NK-92 (cell line): Measurements from ENCODE around the gene ZNRF1.
"Not testable (repeated sequence)": the region's sequence is repeated elsewhere in the genome, so short reads cannot be mapped to it uniquely, and the experiment has no call there.

Experiments
- DNase-seq: peaks from one replicate; lab custom pipeline; 2025; ENCODE audit not compliant: unreplicated experiment; lab: John Stamatoyannopoulos, UW

Gene ZNRF1

GRCh38 chr16:75111514-75111940, 112.7 kb downstream of the ZNRF1 start:
- no peak for DNase-seq

- DNase-seq, result no peak
Observed at GRCh38 chr16:75111961-75112733, 113.3 kb downstream of the ZNRF1 start.

GRCh38 chr16:75112734-75113491, 114.1 kb downstream of the ZNRF1 start:
- DNase-seq, result no peak

DNA sequence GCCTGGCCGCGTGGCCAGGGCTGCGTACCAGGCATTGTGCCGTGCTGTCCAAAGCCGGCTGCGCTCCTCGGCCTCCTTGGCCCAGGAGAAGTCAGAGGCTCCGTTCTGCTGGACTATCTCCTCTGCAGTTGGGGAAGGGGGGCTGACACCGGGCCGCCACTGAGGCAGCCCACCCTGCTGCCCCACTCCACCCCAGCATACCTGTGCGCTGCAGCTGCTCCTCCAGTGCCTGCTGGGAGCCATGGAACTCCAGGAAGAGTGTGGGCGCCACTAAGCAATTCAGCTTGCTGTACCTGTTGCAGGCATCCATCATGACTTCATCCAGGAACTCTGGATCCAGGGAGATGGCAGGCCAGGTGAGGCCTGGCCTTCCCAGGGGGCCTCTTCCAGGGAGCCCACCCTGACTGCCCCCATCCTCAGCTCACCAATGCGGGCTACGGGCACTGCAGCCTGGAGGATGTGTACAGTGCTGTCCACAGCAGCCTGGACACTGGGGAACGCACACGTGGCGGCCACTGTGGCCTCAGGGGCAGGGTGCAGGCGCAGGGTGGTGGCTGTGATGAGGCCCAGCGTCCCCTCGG, 114.8 kb downstream of the ZNRF1 start:
- DNase-seq, result no peak

- DNase-seq, result no peak
Observed at GRCh38 chr16:75114179-75114945, 115.5 kb downstream of the ZNRF1 start.

DNA sequence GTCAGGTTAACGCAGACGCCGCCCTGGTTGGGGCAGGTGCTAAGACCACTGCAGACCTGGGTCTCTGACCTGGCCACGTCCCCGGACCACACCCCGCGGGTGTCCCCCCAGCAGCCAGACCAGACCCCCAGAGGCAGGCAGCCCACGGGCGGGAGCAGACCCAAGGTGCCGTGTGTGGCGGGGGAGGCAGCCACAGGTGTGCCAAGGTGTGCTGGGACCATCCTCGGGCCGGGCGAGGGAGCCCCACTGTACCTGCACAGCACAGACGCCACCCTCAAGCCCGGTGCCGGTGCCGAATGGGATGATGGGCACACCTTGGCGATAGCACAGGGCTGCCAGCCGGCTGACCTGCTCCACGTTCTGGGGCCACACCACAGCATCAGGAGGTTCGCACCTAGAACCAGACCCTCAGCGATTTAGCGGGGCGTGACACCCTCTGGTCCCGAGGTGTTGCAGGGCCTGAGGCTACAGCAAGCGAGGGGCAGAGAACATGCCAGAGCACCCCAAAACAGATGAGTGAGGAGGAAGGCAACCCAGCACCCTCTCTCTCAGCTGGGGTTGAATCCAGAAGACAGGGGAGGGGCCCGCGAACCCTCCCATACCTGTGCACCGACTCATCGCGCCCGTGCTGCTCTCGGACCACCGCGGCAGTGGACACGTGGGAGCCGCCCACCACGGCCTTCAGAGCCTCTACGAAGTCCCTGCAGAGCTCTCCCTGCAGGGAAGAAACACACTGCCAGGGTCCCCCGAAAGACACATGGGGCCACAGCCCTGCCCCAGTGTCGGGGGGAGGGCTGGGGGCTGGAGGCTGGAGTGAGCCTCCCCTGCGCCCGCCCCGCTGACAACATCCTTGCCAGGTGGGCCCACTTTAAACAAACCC, 116.4 kb downstream of the ZNRF1 start:
- DNase-seq, result no peak

DNA sequence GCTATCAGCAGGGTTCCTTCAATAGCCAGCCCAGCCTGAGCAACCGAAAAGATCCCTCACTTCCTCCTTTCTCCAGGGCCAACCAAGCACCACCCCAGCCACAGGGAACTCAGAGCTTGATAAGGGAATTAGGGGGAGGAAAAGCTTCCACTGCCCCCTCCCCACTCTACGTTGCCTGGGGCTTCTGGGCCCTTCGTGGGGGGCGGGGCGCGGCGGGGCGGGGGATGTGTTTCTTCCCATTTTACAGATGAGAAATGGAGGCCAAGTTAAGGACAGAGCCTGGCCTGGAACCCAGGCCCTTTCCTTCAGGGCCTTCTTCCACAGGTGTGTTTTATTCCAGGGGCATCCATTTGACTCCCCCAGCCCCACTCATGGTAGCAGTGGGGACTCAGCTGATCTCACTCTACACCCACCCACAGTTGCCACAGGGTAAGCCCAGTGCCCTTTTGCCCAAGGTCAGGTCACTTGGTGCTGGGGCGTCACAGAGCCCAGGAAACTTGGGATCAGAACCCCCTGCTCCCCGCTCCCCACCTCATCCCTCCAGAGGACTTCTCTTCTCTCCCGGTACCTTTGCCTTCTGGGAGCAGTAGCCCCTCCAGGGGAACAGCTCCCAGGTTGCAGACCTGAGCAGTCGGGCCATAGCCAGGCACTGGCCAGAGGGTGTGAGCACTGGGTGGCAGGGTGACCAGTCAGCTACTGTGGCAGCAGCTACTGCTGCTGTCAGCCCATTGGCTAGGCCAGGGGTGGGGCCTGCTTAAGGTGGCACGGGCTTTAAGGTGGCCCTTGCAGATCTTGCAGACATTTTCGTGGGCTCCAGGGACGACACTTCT, 117.5 kb downstream of the ZNRF1 start, which contains the start of gene LDHD:
Gene LDHD (minus strand): TSS at position 700 of the 830 bp plus-strand sequence. CDS start 60 bp downstream, at position 640.
- no peak for DNase-seq

- no peak for DNase-seq
Observed at GRCh38 chr16:75116911-75117245, 118.1 kb downstream of the ZNRF1 start.

- no peak for DNase-seq
Observed at GRCh38 chr16:75118943-75119539, 120.2 kb downstream of the ZNRF1 start.

DNA sequence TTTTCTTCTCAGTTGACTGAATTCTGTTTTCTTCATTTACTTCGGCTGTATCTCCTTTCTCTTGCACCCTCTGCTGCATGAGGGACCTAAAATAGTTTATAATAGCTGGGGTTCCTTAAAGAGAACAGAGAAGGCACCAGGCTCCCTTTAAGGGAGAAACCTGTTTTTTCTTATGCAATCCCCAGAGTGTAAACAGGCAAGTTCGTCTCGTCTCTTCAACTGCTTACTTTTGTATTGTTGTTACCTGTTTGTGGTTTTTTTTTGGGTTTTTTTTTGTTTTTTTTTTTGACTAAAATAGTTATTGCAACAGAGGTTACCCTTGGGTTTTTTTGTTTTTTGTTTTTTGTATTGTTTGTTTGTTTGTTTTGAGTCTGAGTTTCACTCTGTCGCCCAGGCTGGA, 121.4 kb downstream of the ZNRF1 start:
- DNase-seq, result no peak

GRCh38 chr16:75121949-75122568, 123.2 kb downstream of the ZNRF1 start:
- DNase-seq, result no peak

- no peak for DNase-seq
Observed at GRCh38 chr16:75122609-75123008, 123.8 kb downstream of the ZNRF1 start.

GRCh38 chr16:75127713-75128415, 129.0 kb downstream of the ZNRF1 start:
- no peak for DNase-seq

GRCh38 chr16:75129421-75130149, 130.8 kb downstream of the ZNRF1 start:
- DNase-seq, result not testable (repeated sequence)

DNA sequence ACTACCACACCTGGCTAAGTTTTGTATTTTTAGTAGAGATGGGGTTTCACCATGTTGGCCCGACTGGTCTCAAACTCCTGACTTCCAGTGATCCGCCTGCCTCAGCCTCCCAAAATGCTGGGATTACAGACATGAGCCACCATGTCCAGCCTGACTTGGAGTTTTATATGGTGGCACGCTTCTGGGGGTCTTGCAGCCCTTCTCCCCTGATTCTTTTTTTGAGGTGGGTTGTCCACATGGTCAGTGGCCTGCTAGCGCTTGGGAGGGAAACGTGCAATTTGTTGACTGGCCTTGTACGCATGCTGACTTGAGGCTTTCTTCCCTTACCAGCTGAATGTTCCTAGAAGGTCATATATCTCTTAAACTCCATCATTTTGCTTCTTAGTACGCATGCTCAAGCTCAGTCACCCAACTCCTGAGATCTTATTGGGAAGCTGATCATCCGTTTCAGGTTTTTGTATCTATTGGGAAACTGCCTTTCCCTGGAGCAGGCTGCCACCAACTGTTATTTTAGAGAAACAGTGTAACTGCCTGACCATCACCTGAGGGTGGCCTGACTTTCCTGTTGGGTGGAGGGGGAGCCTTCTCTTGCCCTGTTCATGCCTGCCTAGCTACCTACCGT, 131.4 kb downstream of the ZNRF1 start:
- no peak for DNase-seq

DNA sequence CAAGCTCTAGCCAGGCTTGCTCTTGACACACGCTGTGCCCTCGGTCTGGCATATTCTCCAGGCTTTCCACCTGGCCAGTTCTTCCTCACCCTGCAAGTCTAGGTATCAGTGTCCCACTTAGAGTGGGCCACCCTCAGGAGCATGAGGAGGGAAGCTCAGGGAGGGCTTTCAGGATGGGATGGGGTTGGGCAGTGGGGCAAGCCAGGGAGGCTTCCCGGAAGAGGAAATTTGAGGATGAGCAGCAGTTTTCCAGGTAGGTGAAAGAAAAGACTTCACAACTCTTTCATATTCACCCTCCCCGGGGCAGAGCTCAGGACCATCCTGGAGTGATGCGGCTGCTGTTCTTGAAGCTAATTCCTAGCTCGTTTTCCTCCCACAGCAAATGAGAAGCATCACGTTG, 132.3 kb downstream of the ZNRF1 start:
- DNase-seq, result no peak

- DNase-seq, result no peak
Observed at GRCh38 chr16:75138233-75138632, 139.4 kb downstream of the ZNRF1 start.
